ENCODE results near the gene AMELY.
"Not testable (repeated sequence)": the region's sequence is repeated elsewhere in the genome, so short reads cannot be mapped to it uniquely, and the experiment has no call there.

Gene AMELY

GRCh38 chrY:6928265-6928664, 16.7 kb upstream of the AMELY start:
- TF ChIP-seq ZFX (IDR thresholded peaks at IDR 0.05) = no peak
- no peak for TF ChIP-seq CTCF (conservative IDR thresholded peaks at IDR 0.05)
- no peak overlapping the region for H3K27ac ChIP-seq

- TF ChIP-seq CTCF (conservative IDR thresholded peaks at IDR 0.05) (no peak), ZFX (IDR thresholded peaks at IDR 0.05) (no peak)
Measured at GRCh38 chrY:6921061-6921460, 9.5 kb upstream of the AMELY start.

GRCh38 chrY:6913362-6913761, 1.8 kb upstream of the AMELY start:
- no peak for TF ChIP-seq CTCF (conservative IDR thresholded peaks at IDR 0.05)
- TF ChIP-seq ZFX (IDR thresholded peaks at IDR 0.05) = no peak

More at GRCh38 chrY:6921061-6921460, 9.5 kb upstream of the AMELY start:
- H3K27ac ChIP-seq = no peak overlapping the region

GRCh38 chrY:6910372-6911252, 940 bp downstream of the AMELY start, which contains the start of gene TBL1Y:
TBL1Y (plus strand) TSS chrY:6910697; CDS start chrY:7025085, 114,388 bp downstream.
- no peak within 1 kb of the TSS for H3K27ac ChIP-seq
- TF ChIP-seq ZFX (IDR thresholded peaks at IDR 0.05) = no peak
- no peak for TF ChIP-seq CTCF (conservative IDR thresholded peaks at IDR 0.05)

More at GRCh38 chrY:6913362-6913761, 1.8 kb upstream of the AMELY start:
- no peak overlapping the region for H3K27ac ChIP-seq

GRCh38 chrY:6909856-6910255, 1.7 kb downstream of the AMELY start:
- no peak overlapping the region for H3K27ac ChIP-seq
- no peak for TF ChIP-seq CTCF (conservative IDR thresholded peaks at IDR 0.05)

GRCh38 chrY:6909118-6909521, 2.4 kb downstream of the AMELY start:
- TF ChIP-seq ZFX (IDR thresholded peaks at IDR 0.05) (no peak), CTCF (conservative IDR thresholded peaks at IDR 0.05) (no peak)
- no peak overlapping the region for H3K27ac ChIP-seq

GRCh38 chrY:6908021-6908420, 3.5 kb downstream of the AMELY start:
- H3K27ac ChIP-seq = not testable (repeated sequence)

- TF ChIP-seq CTCF (conservative IDR thresholded peaks at IDR 0.05) (no peak), ZFX (IDR thresholded peaks at IDR 0.05) (no peak)
- no peak overlapping the region for H3K27ac ChIP-seq
Measured at GRCh38 chrY:6907591-6907990, 4.0 kb downstream of the AMELY start.

- not testable (repeated sequence) for H3K27ac ChIP-seq
Measured at GRCh38 chrY:6902116-6902515, 9.4 kb downstream of the AMELY start.

All from C4-2B (cell line).